ENCODE results near the gene RNF152. TPM values are rescaled to one million over a fixed set of nuclear protein-coding genes. Genes with fewer than 3 reads are reported as not detected.

Gene RNF152
- total RNA-seq, 4 donors from 2014 or later: 19.4 to 28.7 (median 21.8) TPM

- H3K4me1 ChIP-seq: peaks cover 0 to 9% of the 10 kb centered on the region in 2 donors
- no peaks in the 10 kb centered on the region for H3K9me3 ChIP-seq
- no peak overlapping the region for H3K27ac ChIP-seq
- 69 to 74% methylated on average over 4 of the region's 4 CpGs for WGBS, 2 donors
- H3K27me3 ChIP-seq: no peaks in the 10 kb centered on the region
- H3K36me3 ChIP-seq: no peaks in the 10 kb centered on the region
- intact Hi-C loops (cut with DNase I): no loop called here
- no peak overlapping the region for H3K4me3 ChIP-seq (replicated peaks in 1 of 3)
- DNase-seq: no peak
- TF ChIP-seq CTCF (IDR thresholded peaks at IDR 0.05): no peak
- TF ChIP-seq POLR2A (IDR thresholded peaks at IDR 0.05): no peak
Measured at GRCh38 chr18:61833978-61834377, 58.8 kb downstream of the RNF152 start.

- Histone ChIP-seq H3K4me3 (replicated peaks in 1 of 3) (no peak overlapping the region), H3K9me3 (no peaks in the 10 kb centered on the region), H3K36me3 (no peaks in the 10 kb centered on the region), H3K27me3 (no peaks in the 10 kb centered on the region), H3K4me1 (peaks cover 0 to 9% of the 10 kb centered on the region in 2 donors), H3K27ac (peak overlapping the region in 1 of 3 donors; percentile 27)
- 16 to 23% methylated on average over 5 of the region's 5 CpGs for WGBS, 2 donors
- intact Hi-C loops (cut with DNase I): no loop called here
- no peak for DNase-seq
- TF ChIP-seq CTCF (IDR thresholded peaks at IDR 0.05): no peak
- TF ChIP-seq POLR2A (IDR thresholded peaks at IDR 0.05): no peak
Measured at GRCh38 chr18:61833387-61833786, 59.4 kb downstream of the RNF152 start.

GRCh38 chr18:61832858-61833257 is 59.9 kb downstream of the RNF152 start:
- intact Hi-C loops (cut with DNase I): no loop called here
- DNase-seq: no peak
- Histone ChIP-seq H3K4me3 (replicated peaks in 1 of 3) (no peak overlapping the region), H3K9me3 (no peaks in the 10 kb centered on the region), H3K27me3 (no peaks in the 10 kb centered on the region), H3K36me3 (no peaks in the 10 kb centered on the region), H3K4me1 (peaks cover 0 to 9% of the 10 kb centered on the region in 2 donors), H3K27ac (peak overlapping the region in 1 of 3 donors; percentile 27)
- no peak for TF ChIP-seq CTCF (IDR thresholded peaks at IDR 0.05)
- no peak for TF ChIP-seq POLR2A (IDR thresholded peaks at IDR 0.05)
- 82 to 93% methylated on average over 2 of the region's 2 CpGs for WGBS, 2 donors

- intact Hi-C loops (cut with DNase I): no loop called here
- WGBS, 2 donors: 16 to 18% methylated on average over 6 of the region's 6 CpGs
Measured at GRCh38 chr18:61831071-61831470, 61.7 kb downstream of the RNF152 start.

GRCh38 chr18:61829108-61829507 is 63.7 kb downstream of the RNF152 start:
- Histone ChIP-seq H3K4me3 (replicated peaks in 1 of 3) (no peak overlapping the region), H3K36me3 (no peaks in the 10 kb centered on the region), H3K27me3 (no peaks in the 10 kb centered on the region), H3K4me1 (peaks cover 0 to 9% of the 10 kb centered on the region in 2 donors), H3K27ac (no peak overlapping the region), H3K9me3 (no peaks in the 10 kb centered on the region)
- 86 to 91% methylated on average over 7 of the region's 7 CpGs for WGBS, 2 donors
- no peak for DNase-seq
- intact Hi-C loops (cut with DNase I): no loop called here
- TF ChIP-seq CTCF (IDR thresholded peaks at IDR 0.05) (no peak), POLR2A (IDR thresholded peaks at IDR 0.05) (no peak)

More at GRCh38 chr18:61831071-61831470, 61.7 kb downstream of the RNF152 start:
- Histone ChIP-seq H3K36me3 (no peaks in the 10 kb centered on the region), H3K27me3 (no peaks in the 10 kb centered on the region), H3K4me3 (replicated peaks in 1 of 3) (no peak overlapping the region), H3K9me3 (no peaks in the 10 kb centered on the region), H3K27ac (peak overlapping the region in 1 of 3 donors; percentile 4), H3K4me1 (peaks cover 0 to 9% of the 10 kb centered on the region in 2 donors)
- peak; percentile 62 to 67 for DNase-seq
- TF ChIP-seq POLR2A (IDR thresholded peaks at IDR 0.05): no peak
- TF ChIP-seq CTCF (IDR thresholded peaks at IDR 0.05): no peak

Measured in thyroid gland (tissue), 4 donors.